ENCODE measurements around the gene SBK3. TPM values are rescaled to one million over a fixed set of nuclear protein-coding genes. Genes with fewer than 3 reads are reported as not detected.
A peak's percentile ranks its signal among the peaks of the same experiment; 100 is the strongest.

The SBK3 gene
- total RNA-seq, 2 experiments from 2014 or later: not detected

GRCh38 chr19:55581145-55581822 is 35.9 kb upstream of the SBK3 start:
- Histone ChIP-seq H3K36me3 (ENCODE audit: insufficient read depth, low read length) (no peaks in the 10 kb centered on the region), H3K4me1 (ENCODE audit: insufficient read depth, low read length) (peaks cover 31% of the 10 kb centered on the region), H3K4me3 (ENCODE audit: low read length) (peak overlapping the region; percentile 78), H3K27me3 (ENCODE audit: control insufficient read depth in 1 of 2, insufficient read depth in 2 of 2, low read length in 2 of 2) (no peaks in the 10 kb centered on the region), H3K9me3 (ENCODE audit: control insufficient read depth in 1 of 2, insufficient read depth in 1 of 2, low read length in 2 of 2) (peaks cover 0 to 15% of the 10 kb centered on the region in 2 experiments), H3K27ac (ENCODE audit: low read depth in 1 of 2, low read length in 2 of 2) (peak overlapping the region; percentile 49 to 52)
- no peaks in the 10 kb centered on the region for H3K9me3 Mint-ChIP-seq
- H3K4me1 Mint-ChIP-seq (ENCODE audit: low read depth): peaks cover 36% of the 10 kb centered on the region
- H3K4me3 Mint-ChIP-seq: peak overlapping the region; percentile 89
- H3K27me3 Mint-ChIP-seq: no peaks in the 10 kb centered on the region
- intact Hi-C loops (cut with DNase I, micrococcal nuclease): loop anchor here (2.0 kb wide), 2 partner anchors 18 to 54 kb away; partner anchors contain the start of gene FIZ1 (in 1 of the 2)
- no peak for TF ChIP-seq CTCF (IDR thresholded peaks at IDR 0.05)
- H3K27ac Mint-ChIP-seq: peak overlapping the region; percentile 86
- ATAC-seq (ENCODE audit: poor library complexity) (no peak), DNase-seq (peak in 4 of 14 experiments; percentile 11 to 49 (median 41))
- H3K36me3 Mint-ChIP-seq (ENCODE audit: low read depth): peaks cover 21% of the 10 kb centered on the region
- ChIA-PET POLR2A (interaction anchor here (0.7 to 2.7 kb wide), 9 partner anchors 18 to 174 kb away, joined by 3 to 18 read pairs (median 4); partner anchors contain the start of genes FIZ1, UBE2S, ZNF524 and ZNF784), CTCF (interaction anchor here (0.9 to 4.7 kb wide), 3 partner anchors 18 to 51 kb away, joined by 3 to 19 read pairs (median 4); partner anchors contain the start of gene FIZ1)

GRCh38 chr19:55580628-55581144 is 35.3 kb upstream of the SBK3 start, which contains the start of gene ZNF579:
ZNF579 (minus strand) TSS chr19:55580848; CDS start chr19:55579639, 1,209 bp downstream.
- Histone ChIP-seq H3K36me3 (ENCODE audit: insufficient read depth, low read length) (no peaks in the 10 kb centered on the region), H3K4me1 (ENCODE audit: insufficient read depth, low read length) (peaks cover 25% of the 10 kb centered on the region), H3K4me3 (ENCODE audit: low read length) (peak within 1 kb of the TSS; percentile 78), H3K9me3 (ENCODE audit: control insufficient read depth in 1 of 2, insufficient read depth in 1 of 2, low read length in 2 of 2) (peaks cover 0 to 15% of the 10 kb centered on the region in 2 experiments), H3K27me3 (ENCODE audit: control insufficient read depth in 1 of 2, insufficient read depth in 2 of 2, low read length in 2 of 2) (no peaks in the 10 kb centered on the region), H3K27ac (ENCODE audit: low read depth in 1 of 2, low read length in 2 of 2) (peak within 1 kb of the TSS; percentile 52 to 69)
- Mint-ChIP-seq H3K4me1 (ENCODE audit: low read depth) (peaks cover 31% of the 10 kb centered on the region), H3K36me3 (ENCODE audit: low read depth) (peaks cover 21% of the 10 kb centered on the region), H3K9me3 (no peaks in the 10 kb centered on the region), H3K4me3 (peak within 1 kb of the TSS; percentile 89), H3K27ac (peak within 1 kb of the TSS; percentile 86), H3K27me3 (no peaks in the 10 kb centered on the region)
- intact Hi-C loops (cut with DNase I, micrococcal nuclease): loop anchor here (2.0 kb wide), 2 partner anchors 18 to 54 kb away; partner anchors contain the start of gene FIZ1 (in 1 of the 2)
- DNase-seq: peak; percentile 53 to 84 (median 66)
- TF ChIP-seq CTCF (IDR thresholded peaks at IDR 0.05): no peak
- ATAC-seq (ENCODE audit: poor library complexity): peak; percentile 69
- POLR2A ChIA-PET: interaction anchor here (0.7 to 2.7 kb wide), 9 partner anchors 19 to 173 kb away, joined by 3 to 18 read pairs (median 4); partner anchors contain the start of genes FIZ1, UBE2S, ZNF524 and ZNF784
- CTCF ChIA-PET: interaction anchor here (0.9 to 4.7 kb wide), 3 partner anchors 18 to 52 kb away, joined by 3 to 19 read pairs (median 4); partner anchors contain the start of gene FIZ1

All from CD4-positive, alpha-beta T cell (primary cell).